ENCODE data around the gene KRTAP8-1. TPM values are rescaled to one million over a fixed set of nuclear protein-coding genes. Genes with fewer than 3 reads are reported as not detected.

The KRTAP8-1 gene
- total RNA-seq, 1 donor from 2014 or later = not detected

GRCh38 chr21:30779249-30779648 lies 33.8 kb downstream of the KRTAP8-1 start:
- Mint-ChIP-seq H3K36me3 (ENCODE audit: low read depth) (no peaks in the 10 kb centered on the region), H3K27me3 (ENCODE audit: low read depth) (peaks cover 23% of the 10 kb centered on the region), H3K4me3 (no peak overlapping the region), H3K4me1 (no peaks in the 10 kb centered on the region), H3K9me3 (peaks cover 14% of the 10 kb centered on the region), H3K27ac (ENCODE audit: unreplicated experiment) (no peak overlapping the region)
- DNase-seq (ENCODE audit: low read depth, low spot score) = no peak
- TF ChIP-seq CTCF (conservative IDR thresholded peaks at IDR 0.05) = no peak

- Mint-ChIP-seq H3K4me3 (no peak overlapping the region), H3K36me3 (ENCODE audit: low read depth) (no peaks in the 10 kb centered on the region), H3K27me3 (ENCODE audit: low read depth) (no peaks in the 10 kb centered on the region), H3K4me1 (no peaks in the 10 kb centered on the region), H3K27ac (ENCODE audit: unreplicated experiment) (no peak overlapping the region), H3K9me3 (peaks cover 9% of the 10 kb centered on the region)
- no peak for TF ChIP-seq CTCF (conservative IDR thresholded peaks at IDR 0.05)
- no peak for DNase-seq (ENCODE audit: low read depth, low spot score)
Observed at GRCh38 chr21:30769724-30770431, 43.2 kb downstream of the KRTAP8-1 start.

Other genes starting within 250 kb of the KRTAP8-1 start
- not detected in 2 replicates for gene KRTAP22-2, start 222.9 kb downstream of the KRTAP8-1 start, total RNA-seq
- gene KRTAP6-3, start 220.8 kb downstream of the KRTAP8-1 start, total RNA-seq = not detected in 2 replicates
- not detected in 2 replicates for gene KRTAP6-2, start 214.4 kb downstream of the KRTAP8-1 start, total RNA-seq
- gene KRTAP22-1, start 212.2 kb downstream of the KRTAP8-1 start, total RNA-seq = not detected in 2 replicates
- gene KRTAP6-1, start 199.3 kb downstream of the KRTAP8-1 start, total RNA-seq = not detected in 2 replicates
- gene KRTAP20-1, start 196.8 kb downstream of the KRTAP8-1 start, total RNA-seq = not detected in 2 replicates
- gene KRTAP20-4, start 192.6 kb downstream of the KRTAP8-1 start, total RNA-seq = not detected in 2 replicates
- not detected in 2 replicates for gene KRTAP20-2, start 178.1 kb downstream of the KRTAP8-1 start, total RNA-seq
- gene KRTAP20-3, start 170.4 kb downstream of the KRTAP8-1 start, total RNA-seq = not detected in 2 replicates
- gene KRTAP21-3, start 94.5 kb downstream of the KRTAP8-1 start, total RNA-seq = not detected in 2 replicates
- not detected in 2 replicates for gene KRTAP21-2, start 66.0 kb downstream of the KRTAP8-1 start, total RNA-seq
- not detected in 2 replicates for gene KRTAP21-1, start 57.8 kb downstream of the KRTAP8-1 start, total RNA-seq
- not detected in 2 replicates for gene KRTAP7-1, start 16.5 kb upstream of the KRTAP8-1 start, total RNA-seq
- not detected in 2 replicates for gene KRTAP11-1, start 68.3 kb upstream of the KRTAP8-1 start, total RNA-seq
- not detected in 2 replicates for gene KRTAP19-8, start 225.2 kb upstream of the KRTAP8-1 start, total RNA-seq